Neural cell (in vitro differentiated cells): ENCODE results near the gene PMM2. TPM values are rescaled to one million over a fixed set of nuclear protein-coding genes. Genes with fewer than 3 reads are reported as not detected.

Experiments used
- H2AFZ ChIP-seq: fragments of 200-600, 300-800 bp; sonication (generic), shearing (Covaris generic); 2 replicates; pipeline ENCODE4 v1.6.0; 2014; ENCODE audit warnings: low read depth, mild to moderate bottlenecking, antibody characterized with exemption, low read length, moderate library complexity
- H3F3A ChIP-seq: fragments of 200-600 bp; shearing (Covaris generic); 2 replicates; pipeline ENCODE4 v1.6.1; 2016; ENCODE audit warnings: mild to moderate bottlenecking, moderate library complexity, mixed read lengths, antibody characterized with exemption, low read length; ENCODE audit not compliant: insufficient read depth, poor library complexity, severe bottlenecking
- H3K27ac ChIP-seq: fragments of 200-600, 300-800 bp; sonication (generic), shearing (Covaris generic); 2 replicates; pipeline ENCODE4 v1.5.1; 2014; ENCODE audit warnings: mild to moderate bottlenecking, low read length, moderate library complexity
- H3K27me3 ChIP-seq: fragments of 300-800, 200-600 bp; sonication (generic), shearing (Covaris generic); 2 replicates; pipeline ENCODE4 v1.6.0; 2014; ENCODE audit warnings: mild to moderate bottlenecking, low read depth, low read length, moderate library complexity; ENCODE audit not compliant: insufficient read depth
- H3K36me3 ChIP-seq: fragments of 300-800, 200-600 bp; sonication (generic), shearing (Covaris generic); 2 replicates; pipeline ENCODE4 v1.5.1; 2014; ENCODE audit warnings: mild to moderate bottlenecking, antibody characterized with exemption, low read length, moderate library complexity; ENCODE audit not compliant: insufficient read depth
- H3K4me2 ChIP-seq: fragments of 300-800, 200-600 bp; sonication (generic), shearing (Covaris generic); 2 replicates; pipeline ENCODE4 v1.6.0; 2014; ENCODE audit warnings: mild to moderate bottlenecking, low read length
- H3K4me3 ChIP-seq: fragments of 300-800, 200-600 bp; sonication (generic), shearing (Covaris generic); 2 replicates; pipeline ENCODE4 v1.5.1; 2014; ENCODE audit warnings: mild to moderate bottlenecking, low read length, moderate library complexity
- H3K79me2 ChIP-seq: fragments of 200-600 bp; shearing (Covaris generic); replicated peaks from 2 replicates; pipeline ENCODE4 v1.6.0; 2014; ENCODE audit warnings: mild to moderate bottlenecking, low read length, moderate library complexity; ENCODE audit not compliant: insufficient read depth
- H3K9ac ChIP-seq: fragments of 300-800, 200-600 bp; sonication (generic), shearing (Covaris generic); 2 replicates; pipeline ENCODE4 v1.6.1; 2016; ENCODE audit warnings: mild to moderate bottlenecking, low read length, mixed read lengths
- H3K9me2 ChIP-seq: fragments of 200-600 bp; shearing (Covaris generic); 2 replicates; pipeline ENCODE4 v1.6.1; 2016; ENCODE audit warnings: mild to moderate bottlenecking, low read length, mixed read lengths; ENCODE audit not compliant: insufficient read depth
- H3K9me3 ChIP-seq: fragments of 200-600, 300-800 bp; sonication (generic), shearing (Covaris generic); 2 replicates; pipeline ENCODE4 v1.6.1; 2016; ENCODE audit warnings: mild to moderate bottlenecking, mixed run types, low read length, moderate library complexity, mixed read lengths
- H4K20me1 ChIP-seq: fragments of 200-600 bp; shearing (Covaris generic); 2 replicates; pipeline ENCODE4 v1.6.1; 2016; ENCODE audit warnings: mild to moderate bottlenecking, mixed run types; ENCODE audit not compliant: insufficient read depth
- EP300 ChIP-seq: fragments of 450-650 bp; conservative IDR thresholded peaks from 2 replicates; pipeline ENCODE4 v1.6.1; 2014; ENCODE audit warnings: antibody characterized with exemption, mild to moderate bottlenecking, moderate library complexity; ENCODE audit not compliant: poor library complexity, severe bottlenecking
- EZH2 ChIP-seq: fragments of 200-600, 300-800 bp; shearing (Covaris generic), sonication (generic); IDR thresholded peaks from 2 replicates; pipeline ENCODE4 v1.6.1; 2014; ENCODE audit warnings: antibody characterized with exemption, low read length, borderline replicate concordance, mild to moderate bottlenecking; ENCODE audit not compliant: insufficient read depth, poor library complexity, severe bottlenecking
- MXI1 ChIP-seq: fragments of 450-650 bp; conservative IDR thresholded peaks from 2 replicates; pipeline ENCODE4 v1.6.1; 2014; ENCODE audit warnings: antibody characterized with exemption, mild to moderate bottlenecking; ENCODE audit not compliant: poor library complexity, severe bottlenecking
- POLR2AphosphoS5 ChIP-seq: IDR thresholded peaks from 2 replicates; pipeline ENCODE4 v1.6.1; 2012
- RAD21 ChIP-seq: fragments of 450-650 bp; conservative IDR thresholded peaks from 2 replicates; pipeline ENCODE4 v1.6.1; 2014; ENCODE audit warnings: antibody characterized with exemption, mild to moderate bottlenecking, moderate library complexity
- SMC3 ChIP-seq: fragments of 450-650 bp; conservative IDR thresholded peaks from 2 replicates; pipeline ENCODE4 v1.6.1; 2014; ENCODE audit warnings: antibody characterized with exemption, mild to moderate bottlenecking, moderate library complexity; ENCODE audit not compliant: poor library complexity
- TAF1 ChIP-seq: IDR thresholded peaks from 2 replicates; pipeline ENCODE4 v1.6.1; 2012; ENCODE audit warnings: low read depth
- polyA plus RNA-seq: library from polyadenylated mRNA; depleted of rRNA; stranded (reverse); fragments of >200 nt; gene quantifications from 2 replicates; pipeline ENCODE4 v1.2.3, GENCODE V29; 2014
- TF ChIP-seq, protein P1 (sequence below): fragments of 450-650 bp; IDR thresholded peaks from 2 replicates; pipeline ENCODE4 v1.5.1; 2014; ENCODE audit warnings: antibody characterized with exemption, mild to moderate bottlenecking, moderate library complexity; ENCODE audit not compliant: poor library complexity, severe bottlenecking
- TF ChIP-seq, protein P2 (sequence below): IDR thresholded peaks from 2 replicates; pipeline ENCODE4 v1.6.1; 2012; ENCODE audit warnings: borderline replicate concordance

The PMM2 gene
- polyA plus RNA-seq, 1 donor from 2014 or later: 20.2 TPM

DNA sequence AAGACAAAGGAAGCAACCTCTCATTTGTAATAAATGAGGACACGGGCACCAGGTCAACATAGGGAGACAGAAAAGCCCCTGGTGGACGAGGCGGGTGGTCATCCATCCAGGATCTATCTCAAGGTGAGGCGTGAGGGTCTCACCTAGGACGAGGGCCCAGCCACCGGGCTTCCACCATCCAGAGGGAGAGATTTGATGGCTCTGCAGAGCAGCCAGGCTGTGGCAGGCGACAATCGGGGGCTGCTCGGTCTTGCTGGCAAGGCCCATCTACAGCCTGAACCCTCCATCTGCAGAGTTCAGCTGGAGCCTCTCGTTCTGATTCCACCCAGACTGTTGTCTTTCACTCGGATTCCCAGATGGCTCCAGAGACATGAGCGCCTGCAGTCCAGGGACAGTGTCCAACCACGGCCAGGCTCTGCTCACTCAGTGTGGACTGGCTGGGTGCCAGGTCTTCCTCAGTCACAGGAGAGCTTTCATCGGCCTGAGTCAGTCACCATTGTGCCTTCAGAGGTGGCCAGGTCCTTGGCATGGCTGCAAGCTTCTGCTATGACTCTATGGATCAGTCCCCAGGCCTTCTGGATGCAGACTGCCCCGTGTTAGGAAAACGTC lies 90.4 kb downstream of the PMM2 start:
- Histone ChIP-seq H2AFZ (no peak overlapping the region), H3K36me3 (no peaks in the 10 kb centered on the region), H3K9ac (no peak overlapping the region), H3K9me2 (no peaks in the 10 kb centered on the region), H3K27ac (no peak overlapping the region), H3K79me2 (no peaks in the 10 kb centered on the region), H3K4me2 (no peak overlapping the region), H3K9me3 (no peaks in the 10 kb centered on the region), H4K20me1 (no peaks in the 10 kb centered on the region), H3F3A (no peaks in the 10 kb centered on the region), H3K4me3 (no peak overlapping the region), H3K27me3 (no peaks in the 10 kb centered on the region)
- TF ChIP-seq POLR2AphosphoS5 (no peak), TAF1 (no peak), RAD21 (no peak), MXI1 (no peak), EZH2 (no peak), SMC3 (no peak)
- TF ChIP-seq, protein P1, sequence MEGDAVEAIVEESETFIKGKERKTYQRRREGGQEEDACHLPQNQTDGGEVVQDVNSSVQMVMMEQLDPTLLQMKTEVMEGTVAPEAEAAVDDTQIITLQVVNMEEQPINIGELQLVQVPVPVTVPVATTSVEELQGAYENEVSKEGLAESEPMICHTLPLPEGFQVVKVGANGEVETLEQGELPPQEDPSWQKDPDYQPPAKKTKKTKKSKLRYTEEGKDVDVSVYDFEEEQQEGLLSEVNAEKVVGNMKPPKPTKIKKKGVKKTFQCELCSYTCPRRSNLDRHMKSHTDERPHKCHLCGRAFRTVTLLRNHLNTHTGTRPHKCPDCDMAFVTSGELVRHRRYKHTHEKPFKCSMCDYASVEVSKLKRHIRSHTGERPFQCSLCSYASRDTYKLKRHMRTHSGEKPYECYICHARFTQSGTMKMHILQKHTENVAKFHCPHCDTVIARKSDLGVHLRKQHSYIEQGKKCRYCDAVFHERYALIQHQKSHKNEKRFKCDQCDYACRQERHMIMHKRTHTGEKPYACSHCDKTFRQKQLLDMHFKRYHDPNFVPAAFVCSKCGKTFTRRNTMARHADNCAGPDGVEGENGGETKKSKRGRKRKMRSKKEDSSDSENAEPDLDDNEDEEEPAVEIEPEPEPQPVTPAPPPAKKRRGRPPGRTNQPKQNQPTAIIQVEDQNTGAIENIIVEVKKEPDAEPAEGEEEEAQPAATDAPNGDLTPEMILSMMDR: no peak
- TF ChIP-seq, protein P2, sequence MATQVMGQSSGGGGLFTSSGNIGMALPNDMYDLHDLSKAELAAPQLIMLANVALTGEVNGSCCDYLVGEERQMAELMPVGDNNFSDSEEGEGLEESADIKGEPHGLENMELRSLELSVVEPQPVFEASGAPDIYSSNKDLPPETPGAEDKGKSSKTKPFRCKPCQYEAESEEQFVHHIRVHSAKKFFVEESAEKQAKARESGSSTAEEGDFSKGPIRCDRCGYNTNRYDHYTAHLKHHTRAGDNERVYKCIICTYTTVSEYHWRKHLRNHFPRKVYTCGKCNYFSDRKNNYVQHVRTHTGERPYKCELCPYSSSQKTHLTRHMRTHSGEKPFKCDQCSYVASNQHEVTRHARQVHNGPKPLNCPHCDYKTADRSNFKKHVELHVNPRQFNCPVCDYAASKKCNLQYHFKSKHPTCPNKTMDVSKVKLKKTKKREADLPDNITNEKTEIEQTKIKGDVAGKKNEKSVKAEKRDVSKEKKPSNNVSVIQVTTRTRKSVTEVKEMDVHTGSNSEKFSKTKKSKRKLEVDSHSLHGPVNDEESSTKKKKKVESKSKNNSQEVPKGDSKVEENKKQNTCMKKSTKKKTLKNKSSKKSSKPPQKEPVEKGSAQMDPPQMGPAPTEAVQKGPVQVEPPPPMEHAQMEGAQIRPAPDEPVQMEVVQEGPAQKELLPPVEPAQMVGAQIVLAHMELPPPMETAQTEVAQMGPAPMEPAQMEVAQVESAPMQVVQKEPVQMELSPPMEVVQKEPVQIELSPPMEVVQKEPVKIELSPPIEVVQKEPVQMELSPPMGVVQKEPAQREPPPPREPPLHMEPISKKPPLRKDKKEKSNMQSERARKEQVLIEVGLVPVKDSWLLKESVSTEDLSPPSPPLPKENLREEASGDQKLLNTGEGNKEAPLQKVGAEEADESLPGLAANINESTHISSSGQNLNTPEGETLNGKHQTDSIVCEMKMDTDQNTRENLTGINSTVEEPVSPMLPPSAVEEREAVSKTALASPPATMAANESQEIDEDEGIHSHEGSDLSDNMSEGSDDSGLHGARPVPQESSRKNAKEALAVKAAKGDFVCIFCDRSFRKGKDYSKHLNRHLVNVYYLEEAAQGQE: no peak

DNA sequence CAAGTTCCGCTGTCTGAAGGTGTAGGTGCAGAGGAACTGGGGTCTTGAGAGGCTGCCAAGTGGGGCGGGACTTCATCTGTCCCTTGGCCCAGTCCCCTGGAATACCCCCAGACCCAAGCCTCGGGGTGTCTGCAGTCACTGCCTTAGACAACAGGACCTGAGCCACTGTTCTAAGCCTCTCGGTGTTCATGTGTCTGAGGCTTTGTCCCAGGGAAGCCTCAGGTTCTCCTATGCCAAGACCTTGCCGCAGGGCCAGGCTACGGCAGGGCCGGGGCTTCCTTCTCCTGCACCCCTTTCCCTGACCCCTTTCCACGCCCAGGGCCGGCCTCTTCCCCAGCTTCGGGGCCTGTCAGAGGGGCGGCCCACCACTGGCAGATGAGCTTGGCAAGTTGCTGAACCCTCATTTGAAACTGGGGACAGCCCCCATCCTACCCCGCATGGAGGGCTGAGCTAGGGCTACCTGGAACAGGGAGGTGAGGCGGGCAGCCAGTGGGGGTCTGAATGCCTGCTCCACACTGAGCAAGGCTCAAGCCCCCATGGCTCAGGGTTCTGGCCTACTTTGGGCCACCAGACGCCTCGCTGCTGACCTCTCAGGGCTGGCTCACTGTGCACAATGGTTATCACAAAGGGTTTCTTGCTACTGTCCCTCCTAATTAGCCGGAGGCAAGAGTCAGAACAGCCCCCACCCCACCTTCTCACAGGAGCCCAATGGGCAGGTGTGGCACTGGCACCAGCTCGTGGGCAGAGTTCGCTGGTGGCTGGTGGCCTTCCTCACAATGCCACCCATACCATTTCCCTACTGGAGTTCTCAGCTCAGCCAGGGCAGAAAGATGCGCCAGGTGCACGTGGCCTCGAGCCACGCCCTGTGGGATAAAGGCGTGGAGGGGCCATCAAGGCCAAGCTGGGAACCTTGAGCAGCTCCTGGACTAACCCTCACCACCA lies 91.6 kb downstream of the PMM2 start:
- H3F3A ChIP-seq: no peaks in the 10 kb centered on the region
- no peak overlapping the region for H3K27ac ChIP-seq
- H3K9ac ChIP-seq: no peak overlapping the region
- H3K4me3 ChIP-seq: no peak overlapping the region
- H3K4me2 ChIP-seq: no peak overlapping the region
- TF ChIP-seq MXI1: no peak
- TF ChIP-seq, protein P2: no peak
- no peak for TF ChIP-seq POLR2AphosphoS5
- no peak for TF ChIP-seq SMC3
- no peak for TF ChIP-seq EZH2
- TF ChIP-seq, protein P1: no peak
- TF ChIP-seq TAF1: no peak
- no peak for TF ChIP-seq EP300
- TF ChIP-seq RAD21: no peak
- H3K9me2 ChIP-seq: no peaks in the 10 kb centered on the region
- H4K20me1 ChIP-seq: no peaks in the 10 kb centered on the region
- no peaks in the 10 kb centered on the region for H3K36me3 ChIP-seq
- H3K79me2 ChIP-seq: no peaks in the 10 kb centered on the region
- no peaks in the 10 kb centered on the region for H3K9me3 ChIP-seq
- H2AFZ ChIP-seq: no peak overlapping the region
- no peaks in the 10 kb centered on the region for H3K27me3 ChIP-seq
